ENCODE measurements around the gene HOXA7.
A peak's percentile ranks its signal among the peaks of the same experiment; 100 is the strongest.

HOXA7 gene

DNA sequence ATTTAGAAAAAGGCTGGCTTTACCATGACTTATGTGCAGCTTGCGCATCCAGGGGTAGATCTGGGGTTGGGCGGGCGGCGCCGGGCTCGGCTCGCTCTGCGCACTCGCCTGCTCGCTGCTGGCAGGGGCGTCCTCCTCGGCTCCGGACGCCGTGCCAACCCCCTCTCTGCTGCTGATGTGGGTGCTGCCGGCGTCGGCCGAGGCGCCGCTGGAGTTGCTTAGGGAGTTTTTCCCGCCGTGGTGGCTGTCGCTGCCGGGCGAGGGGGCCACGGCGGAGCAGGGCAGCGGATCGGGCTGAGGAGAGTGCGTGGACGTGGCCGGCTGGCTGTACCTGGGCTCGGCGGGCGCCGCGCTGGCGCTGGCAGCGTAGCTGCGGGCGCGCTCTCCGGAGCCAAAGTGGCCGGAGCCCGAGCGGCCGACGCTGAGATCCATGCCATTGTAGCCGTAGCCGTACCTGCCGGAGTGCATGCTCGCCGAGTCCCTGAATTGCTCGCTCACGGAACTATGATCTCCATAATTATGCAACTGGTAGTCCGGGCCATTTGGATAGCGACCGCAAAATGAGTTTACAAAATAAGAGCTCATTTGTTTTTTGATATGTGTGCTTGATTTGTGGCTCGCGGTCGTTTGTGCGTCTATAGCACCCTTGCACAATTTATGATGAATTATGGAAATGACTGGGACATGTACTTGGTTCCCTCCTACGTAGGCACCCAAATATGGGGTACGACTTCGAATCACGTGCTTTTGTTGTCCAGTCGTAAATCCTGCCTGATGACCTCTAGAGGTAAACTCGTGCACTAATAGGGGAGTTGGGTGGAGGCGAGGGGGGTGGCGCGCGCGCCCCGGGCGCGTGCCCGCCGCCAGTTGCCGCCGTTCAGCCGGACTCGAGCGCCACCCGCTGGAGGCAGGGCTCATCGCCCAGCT lies 13.2 kb downstream of the HOXA7 start, which contains the start of gene HOXA5:
Gene HOXA5, minus strand, starts transcription at position 659 of the 927 bp plus-strand sequence. Its CDS starts 74 bp downstream, at position 585.
- Mint-ChIP-seq H3K27ac (no peak within 1 kb of the TSS), H3K36me3 (no peaks in the 10 kb centered on the region), H3K4me1 (peaks cover 4% of the 10 kb centered on the region), H3K4me3 (peak within 1 kb of the TSS; percentile 47), H3K9me3 (no peaks in the 10 kb centered on the region), H3K27me3 (peaks cover 39% of the 10 kb centered on the region)

- no peaks in the 10 kb centered on the region for H3K4me1 Mint-ChIP-seq
- H3K27me3 Mint-ChIP-seq, result peaks cover 42% of the 10 kb centered on the region
- H3K4me3 Mint-ChIP-seq, result peak overlapping the region; percentile 47
- H3K9me3 Mint-ChIP-seq, result no peaks in the 10 kb centered on the region
- no peaks in the 10 kb centered on the region for H3K36me3 Mint-ChIP-seq
- no peak overlapping the region for H3K27ac Mint-ChIP-seq
These were observed 13.9 kb downstream of the HOXA7 start for GRCh38 chr7:27142580-27143022.

DNA sequence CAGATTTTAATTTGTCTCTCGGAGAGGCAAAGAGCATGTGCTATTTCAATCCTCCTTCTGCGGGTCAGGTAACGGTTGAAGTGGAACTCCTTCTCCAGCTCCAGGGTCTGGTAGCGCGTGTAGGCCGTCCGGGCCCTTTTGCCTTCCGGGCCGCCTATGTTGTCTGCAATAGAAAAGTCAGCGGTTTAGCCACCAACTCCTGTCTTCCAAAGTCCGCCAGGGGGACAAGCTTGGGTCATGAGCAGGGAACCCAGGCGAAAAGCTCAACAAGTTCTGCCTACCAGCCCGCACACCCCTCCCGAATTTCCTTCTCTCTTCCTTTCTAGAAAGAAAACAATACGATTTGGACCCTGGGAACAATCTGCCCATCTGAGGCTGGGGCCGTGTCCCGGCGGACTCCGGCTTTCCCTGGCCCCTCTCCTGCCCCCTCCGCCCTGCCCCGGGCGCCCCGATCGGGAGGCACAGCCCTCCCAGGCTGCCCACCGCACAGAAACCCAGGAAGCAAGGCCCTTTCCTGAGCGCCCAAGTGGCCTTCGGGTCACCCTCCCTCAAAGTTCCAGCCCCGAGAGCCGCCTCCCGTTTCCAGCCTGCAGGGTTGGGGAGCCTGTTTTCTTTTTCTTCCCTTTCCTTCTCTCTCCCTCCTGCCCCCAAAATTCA lies 14.4 kb downstream of the HOXA7 start:
- H3K9me3 Mint-ChIP-seq, result no peaks in the 10 kb centered on the region
- no peaks in the 10 kb centered on the region for H3K36me3 Mint-ChIP-seq
- H3K4me3 Mint-ChIP-seq, result no peak overlapping the region
- H3K27me3 Mint-ChIP-seq, result peaks cover 43% of the 10 kb centered on the region
- H3K27ac Mint-ChIP-seq, result no peak overlapping the region
- H3K4me1 Mint-ChIP-seq, result no peaks in the 10 kb centered on the region

- Mint-ChIP-seq H3K27ac (no peak overlapping the region), H3K4me3 (no peak overlapping the region), H3K27me3 (peaks cover 38% of the 10 kb centered on the region)
These were observed 15.1 kb downstream of the HOXA7 start for GRCh38 chr7:27141137-27141922.

DNA sequence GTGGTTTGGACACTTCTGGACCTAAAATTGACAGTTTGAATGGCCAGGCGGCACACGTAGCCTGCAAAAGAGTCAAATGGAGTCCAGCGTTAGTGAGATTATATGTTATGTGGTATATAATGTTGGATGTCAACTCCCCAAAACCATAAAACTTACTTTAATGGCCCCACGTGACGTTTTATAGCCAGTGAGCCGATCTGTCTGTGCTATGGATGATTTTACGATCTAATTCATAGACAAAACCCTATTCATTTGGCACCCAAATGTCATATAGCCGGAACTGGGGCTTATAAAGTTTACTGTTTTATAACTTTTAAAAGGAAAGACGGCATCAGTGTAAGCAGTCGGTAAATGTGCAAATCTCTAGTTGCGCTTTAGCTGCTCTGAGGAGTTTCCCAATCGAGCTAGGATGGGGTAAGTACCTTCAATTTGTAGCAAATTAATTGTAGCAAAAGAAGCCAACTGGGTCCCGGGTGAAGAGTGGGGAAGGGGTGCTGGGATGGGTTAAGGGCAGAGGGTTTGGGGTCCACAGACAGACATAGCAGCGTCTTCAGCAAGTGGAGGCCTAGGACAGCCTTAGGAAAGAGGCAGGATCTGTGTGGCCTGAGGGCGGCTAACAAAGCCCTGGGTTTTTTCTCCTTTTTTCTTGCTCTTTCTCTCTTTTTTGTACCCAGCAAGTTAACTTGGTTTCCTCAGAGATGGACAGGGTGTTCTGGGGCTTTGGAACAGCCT lies 16.2 kb downstream of the HOXA7 start:
- Mint-ChIP-seq H3K36me3 (no peaks in the 10 kb centered on the region), H3K4me3 (no peak overlapping the region), H3K27ac (no peak overlapping the region), H3K27me3 (peaks cover 38% of the 10 kb centered on the region), H3K4me1 (no peaks in the 10 kb centered on the region), H3K9me3 (no peaks in the 10 kb centered on the region)

More at GRCh38 chr7:27141137-27141922, 15.1 kb downstream of the HOXA7 start:
- Mint-ChIP-seq H3K4me1 (no peaks in the 10 kb centered on the region), H3K9me3 (no peaks in the 10 kb centered on the region), H3K36me3 (no peaks in the 10 kb centered on the region)

GRCh38 chr7:27139334-27140125 lies 16.9 kb downstream of the HOXA7 start:
- no peak overlapping the region for H3K4me3 Mint-ChIP-seq
- H3K9me3 Mint-ChIP-seq, result no peaks in the 10 kb centered on the region
- H3K27me3 Mint-ChIP-seq, result peaks cover 38% of the 10 kb centered on the region
- H3K4me1 Mint-ChIP-seq, result peaks cover 3% of the 10 kb centered on the region
- no peak overlapping the region for H3K27ac Mint-ChIP-seq
- no peaks in the 10 kb centered on the region for H3K36me3 Mint-ChIP-seq

DNA sequence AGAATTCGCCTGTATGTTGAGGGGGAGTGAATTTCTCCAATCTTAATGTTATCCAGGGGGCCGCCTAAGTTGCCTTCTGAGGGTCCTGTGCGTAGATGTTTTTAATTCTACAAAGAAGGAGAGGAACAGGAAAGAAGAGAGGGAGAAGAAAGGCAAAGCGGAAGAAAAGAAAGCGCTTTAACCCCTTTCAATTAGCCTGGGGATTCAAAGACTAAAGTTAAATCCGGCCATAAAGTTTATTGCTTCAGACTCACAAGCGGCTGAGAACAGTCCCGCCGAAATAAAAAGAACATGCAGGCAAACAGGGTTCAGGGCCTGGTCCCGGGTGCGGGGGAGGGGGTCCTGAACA lies 17.5 kb downstream of the HOXA7 start:
- Mint-ChIP-seq H3K4me3 (no peak overlapping the region), H3K27ac (no peak overlapping the region), H3K4me1 (peaks cover 9% of the 10 kb centered on the region), H3K27me3 (peaks cover 40% of the 10 kb centered on the region), H3K36me3 (no peaks in the 10 kb centered on the region), H3K9me3 (no peaks in the 10 kb centered on the region)

GRCh38 chr7:27138472-27138871 lies 18.0 kb downstream of the HOXA7 start:
- Mint-ChIP-seq H3K9me3 (no peaks in the 10 kb centered on the region), H3K4me1 (peaks cover 11% of the 10 kb centered on the region), H3K27me3 (peaks cover 44% of the 10 kb centered on the region), H3K36me3 (no peaks in the 10 kb centered on the region), H3K27ac (no peak overlapping the region), H3K4me3 (no peak overlapping the region)

GRCh38 chr7:27137640-27138315 lies 18.7 kb downstream of the HOXA7 start:
- peaks cover 11% of the 10 kb centered on the region for H3K4me1 Mint-ChIP-seq
- H3K4me3 Mint-ChIP-seq, result no peak overlapping the region
- no peaks in the 10 kb centered on the region for H3K9me3 Mint-ChIP-seq
- no peak overlapping the region for H3K27ac Mint-ChIP-seq
- no peaks in the 10 kb centered on the region for H3K36me3 Mint-ChIP-seq
- H3K27me3 Mint-ChIP-seq, result peaks cover 46% of the 10 kb centered on the region

GRCh38 chr7:27134392-27134791 lies 22.1 kb downstream of the HOXA7 start:
- Mint-ChIP-seq H3K9me3 (no peaks in the 10 kb centered on the region), H3K4me3 (no peak overlapping the region), H3K27me3 (peaks cover 36% of the 10 kb centered on the region), H3K27ac (no peak overlapping the region), H3K4me1 (peaks cover 11% of the 10 kb centered on the region), H3K36me3 (no peaks in the 10 kb centered on the region)

- peaks cover 11% of the 10 kb centered on the region for H3K4me1 Mint-ChIP-seq
- no peak overlapping the region for H3K27ac Mint-ChIP-seq
- H3K27me3 Mint-ChIP-seq, result peaks cover 36% of the 10 kb centered on the region
- H3K4me3 Mint-ChIP-seq, result no peak overlapping the region
- no peaks in the 10 kb centered on the region for H3K9me3 Mint-ChIP-seq
- H3K36me3 Mint-ChIP-seq, result no peaks in the 10 kb centered on the region
These were observed 22.9 kb downstream of the HOXA7 start for GRCh38 chr7:27133409-27134231.

GRCh38 chr7:27132978-27133377 lies 23.5 kb downstream of the HOXA7 start:
- Mint-ChIP-seq H3K27ac (no peak overlapping the region), H3K27me3 (peaks cover 32% of the 10 kb centered on the region), H3K9me3 (no peaks in the 10 kb centered on the region), H3K4me3 (no peak overlapping the region), H3K4me1 (peaks cover 11% of the 10 kb centered on the region), H3K36me3 (no peaks in the 10 kb centered on the region)

GRCh38 chr7:27132214-27132613 lies 24.3 kb downstream of the HOXA7 start:
- H3K27ac Mint-ChIP-seq, result no peak overlapping the region
- H3K36me3 Mint-ChIP-seq, result no peaks in the 10 kb centered on the region
- peaks cover 11% of the 10 kb centered on the region for H3K4me1 Mint-ChIP-seq
- no peaks in the 10 kb centered on the region for H3K9me3 Mint-ChIP-seq
- peak overlapping the region; percentile 13 for H3K4me3 Mint-ChIP-seq
- peaks cover 31% of the 10 kb centered on the region for H3K27me3 Mint-ChIP-seq
